GM21786 (cell line): ENCODE results near the gene TROAP.
"Not testable (repeated sequence)": the region's sequence is repeated elsewhere in the genome, so short reads cannot be mapped to it uniquely, and the experiment has no call there.

ENCODE experiments used
- ATAC-seq: cut with Tn5 transposase; IDR thresholded peaks from one replicate; pipeline ENCODE4 v1.9.1; 2021; ENCODE audit not compliant: unreplicated experiment

Gene TROAP

GRCh38 chr12:49366096-49366651 is 43.1 kb downstream of the TROAP start:
- peak; percentile 11 for ATAC-seq

- ATAC-seq: peak; percentile 60
These were observed 43.8 kb downstream of the TROAP start for GRCh38 chr12:49366652-49367380.

- ATAC-seq: no peak
These were observed 44.6 kb downstream of the TROAP start, which contains the start of gene SPATS2 for GRCh38 chr12:49367381-49368239. SPATS2 (plus strand) TSS chr12:49367462; CDS start chr12:49461013, 93,551 bp downstream.

- no peak for ATAC-seq
These were observed 45.2 kb downstream of the TROAP start for GRCh38 chr12:49368240-49368600.

GRCh38 chr12:49369411-49370145 is 46.5 kb downstream of the TROAP start:
- ATAC-seq: peak; percentile 56

GRCh38 chr12:49370539-49370938 is 47.5 kb downstream of the TROAP start:
- no peak for ATAC-seq

- ATAC-seq: no peak
These were observed 52.4 kb downstream of the TROAP start for GRCh38 chr12:49375406-49375805.

- ATAC-seq: no peak
These were observed 54.3 kb downstream of the TROAP start for GRCh38 chr12:49377386-49377785.

- ATAC-seq: not testable (repeated sequence)
These were observed 57.1 kb downstream of the TROAP start for GRCh38 chr12:49380184-49380583.
